Chondrocyte (in vitro differentiated cells): ENCODE data around the gene TBL3. TPM values are rescaled to one million over a fixed set of nuclear protein-coding genes. Genes with fewer than 3 reads are reported as not detected.

ENCODE experiments used
- DNase-seq: peaks from one replicate; pipeline ENCODE4 v3.0.0; 2021; ENCODE audit warnings: mixed read lengths, low spot score
- H3K27ac Mint-ChIP-seq: one replicate; pipeline ENCODE4 v1.8.0; 2021; ENCODE audit warnings: mild to moderate bottlenecking, moderate library complexity, mixed read lengths; ENCODE audit not compliant: unreplicated experiment
- H3K27me3 Mint-ChIP-seq: 2 replicates; pipeline ENCODE4 v1.8.0; 2021; ENCODE audit warnings: low read depth, mixed read lengths
- H3K36me3 Mint-ChIP-seq: 2 replicates; pipeline ENCODE4 v1.8.0; 2021; ENCODE audit warnings: low read depth, mixed read lengths
- H3K4me1 Mint-ChIP-seq: 2 replicates; pipeline ENCODE4 v1.8.0; 2021; ENCODE audit warnings: low read depth, mild to moderate bottlenecking, mixed read lengths
- H3K4me3 Mint-ChIP-seq: one replicate; pipeline ENCODE4 v1.8.0; 2021; ENCODE audit warnings: mild to moderate bottlenecking, moderate library complexity, mixed read lengths; ENCODE audit not compliant: unreplicated experiment
- H3K9me3 Mint-ChIP-seq: 2 replicates; pipeline ENCODE4 v1.8.0; 2021; ENCODE audit warnings: low read depth, mixed read lengths
- CTCF ChIP-seq: fragments of 200-600 bp; sonication (generic); IDR thresholded peaks from 2 replicates; pipeline ENCODE4 v1.5.0; 2021; ENCODE audit warnings: antibody characterized with exemption, mild to moderate bottlenecking, moderate library complexity
- total RNA-seq: library from RNA; stranded (reverse); gene quantifications from 3 replicates; pipeline ENCODE4 v1.2.1, GENCODE V29; 2021

The TBL3 gene
- total RNA-seq, 1 donor from 2014 or later: 21.6 TPM

- TF ChIP-seq CTCF: no peak
- peaks cover 15% of the 10 kb centered on the region for H3K36me3 Mint-ChIP-seq
- peaks cover 24% of the 10 kb centered on the region for H3K4me1 Mint-ChIP-seq
- no peak overlapping the region for H3K4me3 Mint-ChIP-seq
- no peaks in the 10 kb centered on the region for H3K27me3 Mint-ChIP-seq
- H3K27ac Mint-ChIP-seq: no peak overlapping the region
- no peaks in the 10 kb centered on the region for H3K9me3 Mint-ChIP-seq
- DNase-seq: peak; percentile 86
Measured at GRCh38 chr16:1974157-1975070, 2.6 kb downstream of the TBL3 start.

GRCh38 chr16:1975432-1976215 is 3.8 kb downstream of the TBL3 start:
- H3K9me3 Mint-ChIP-seq: no peaks in the 10 kb centered on the region
- H3K36me3 Mint-ChIP-seq: peaks cover 16% of the 10 kb centered on the region
- H3K27me3 Mint-ChIP-seq: no peaks in the 10 kb centered on the region
- no peak overlapping the region for H3K27ac Mint-ChIP-seq
- TF ChIP-seq CTCF: no peak
- no peak overlapping the region for H3K4me3 Mint-ChIP-seq
- peaks cover 24% of the 10 kb centered on the region for H3K4me1 Mint-ChIP-seq
- no peak for DNase-seq

GRCh38 chr16:1976216-1976520 is 4.3 kb downstream of the TBL3 start:
- Mint-ChIP-seq H3K27me3 (no peaks in the 10 kb centered on the region), H3K4me1 (peaks cover 19% of the 10 kb centered on the region), H3K27ac (no peak overlapping the region), H3K9me3 (no peaks in the 10 kb centered on the region), H3K36me3 (peaks cover 16% of the 10 kb centered on the region), H3K4me3 (no peak overlapping the region)
- DNase-seq: no peak
- no peak for TF ChIP-seq CTCF

- no peak for TF ChIP-seq CTCF
- Mint-ChIP-seq H3K4me1 (peaks cover 10% of the 10 kb centered on the region), H3K4me3 (no peak overlapping the region), H3K27ac (no peak overlapping the region), H3K27me3 (no peaks in the 10 kb centered on the region), H3K9me3 (no peaks in the 10 kb centered on the region), H3K36me3 (peaks cover 16% of the 10 kb centered on the region)
- DNase-seq: no peak
Measured at GRCh38 chr16:1976951-1977874, 5.4 kb downstream of the TBL3 start.

- no peaks in the 10 kb centered on the region for H3K9me3 Mint-ChIP-seq
- DNase-seq: no peak
- peaks cover 16% of the 10 kb centered on the region for H3K36me3 Mint-ChIP-seq
- no peaks in the 10 kb centered on the region for H3K27me3 Mint-ChIP-seq
- TF ChIP-seq CTCF: no peak
- no peak overlapping the region for H3K4me3 Mint-ChIP-seq
- peaks cover 6% of the 10 kb centered on the region for H3K4me1 Mint-ChIP-seq
- H3K27ac Mint-ChIP-seq: no peak overlapping the region
Measured at GRCh38 chr16:1977875-1978268, 6.0 kb downstream of the TBL3 start.
